ENCODE data around the gene WIPF2. TPM values are rescaled to one million over a fixed set of nuclear protein-coding genes. Genes with fewer than 3 reads are reported as not detected.

WIPF2 gene
- total and polyA plus RNA-seq, 2 donors from 2014 or later, result 9.9 to 36.4 TPM

DNA sequence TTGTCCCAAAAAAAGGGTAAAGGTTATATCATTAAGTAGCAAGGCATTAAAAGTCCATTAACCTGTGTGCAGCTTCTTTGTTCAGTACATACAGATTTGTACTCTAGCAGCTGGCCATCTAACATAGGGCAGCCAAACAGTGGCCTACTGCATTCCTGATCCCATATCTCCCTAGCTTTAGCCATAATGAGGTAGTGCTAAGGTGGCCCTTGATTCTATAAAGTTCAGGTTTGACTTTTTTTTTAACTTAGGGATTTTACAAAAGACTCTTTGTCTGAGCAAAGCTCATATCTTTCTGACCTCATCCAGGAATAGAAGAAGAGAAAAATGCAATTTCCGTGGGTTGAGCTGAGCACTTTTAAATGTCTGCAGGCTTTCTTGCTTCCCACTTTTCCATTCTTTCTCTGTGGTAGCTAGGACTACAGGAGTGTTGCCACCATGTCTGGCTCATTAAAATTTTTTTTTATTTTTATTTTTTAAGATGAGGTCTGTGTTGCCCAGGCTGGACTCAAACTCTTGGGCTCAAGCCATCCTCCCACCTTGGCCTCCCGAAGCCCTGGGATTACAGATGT, 49.1 kb downstream of the WIPF2 start:
- Histone ChIP-seq H3K4me3 (ENCODE audit: low read length in 3 of 3) (no peak overlapping the region), H3K4me1 (ENCODE audit: control insufficient read depth in 2 of 3, insufficient read depth in 2 of 3, low read depth in 1 of 3, low read length in 3 of 3) (no peaks in the 10 kb centered on the region), H3K27ac (ENCODE audit: low read depth in 2 of 2, low read length in 2 of 2) (no peak overlapping the region), H3K9me3 (ENCODE audit: control insufficient read depth in 2 of 3, insufficient read depth in 1 of 3, low read length in 3 of 3) (no peaks in the 10 kb centered on the region), H3K9ac (ENCODE audit: low read length in 3 of 3) (no peak overlapping the region), H3K36me3 (ENCODE audit: control insufficient read depth in 2 of 3, insufficient read depth in 3 of 3, low read length in 3 of 3) (peaks cover 0 to 57% (median 20%) of the 10 kb centered on the region in 3 donors), H3K27me3 (ENCODE audit: control insufficient read depth, insufficient read depth, low read length) (no peaks in the 10 kb centered on the region)
- TF ChIP-seq, protein P1, sequence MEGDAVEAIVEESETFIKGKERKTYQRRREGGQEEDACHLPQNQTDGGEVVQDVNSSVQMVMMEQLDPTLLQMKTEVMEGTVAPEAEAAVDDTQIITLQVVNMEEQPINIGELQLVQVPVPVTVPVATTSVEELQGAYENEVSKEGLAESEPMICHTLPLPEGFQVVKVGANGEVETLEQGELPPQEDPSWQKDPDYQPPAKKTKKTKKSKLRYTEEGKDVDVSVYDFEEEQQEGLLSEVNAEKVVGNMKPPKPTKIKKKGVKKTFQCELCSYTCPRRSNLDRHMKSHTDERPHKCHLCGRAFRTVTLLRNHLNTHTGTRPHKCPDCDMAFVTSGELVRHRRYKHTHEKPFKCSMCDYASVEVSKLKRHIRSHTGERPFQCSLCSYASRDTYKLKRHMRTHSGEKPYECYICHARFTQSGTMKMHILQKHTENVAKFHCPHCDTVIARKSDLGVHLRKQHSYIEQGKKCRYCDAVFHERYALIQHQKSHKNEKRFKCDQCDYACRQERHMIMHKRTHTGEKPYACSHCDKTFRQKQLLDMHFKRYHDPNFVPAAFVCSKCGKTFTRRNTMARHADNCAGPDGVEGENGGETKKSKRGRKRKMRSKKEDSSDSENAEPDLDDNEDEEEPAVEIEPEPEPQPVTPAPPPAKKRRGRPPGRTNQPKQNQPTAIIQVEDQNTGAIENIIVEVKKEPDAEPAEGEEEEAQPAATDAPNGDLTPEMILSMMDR (IDR thresholded peaks at IDR 0.05; ENCODE audit: borderline replicate concordance, extremely low read depth, insufficient read depth), result no peak
- FAIRE-seq, result no peak
- intact Hi-C loops (cut with DNase I), result no loop called here
- no peak for DNase-seq

GRCh38 chr17:40278414-40278813, 59.3 kb downstream of the WIPF2 start:
- H3K36me3 ChIP-seq (ENCODE audit: control insufficient read depth in 2 of 3, insufficient read depth in 3 of 3, low read length in 3 of 3), result peaks cover 17 to 29% (median 20%) of the 10 kb centered on the region in 3 donors

DNA sequence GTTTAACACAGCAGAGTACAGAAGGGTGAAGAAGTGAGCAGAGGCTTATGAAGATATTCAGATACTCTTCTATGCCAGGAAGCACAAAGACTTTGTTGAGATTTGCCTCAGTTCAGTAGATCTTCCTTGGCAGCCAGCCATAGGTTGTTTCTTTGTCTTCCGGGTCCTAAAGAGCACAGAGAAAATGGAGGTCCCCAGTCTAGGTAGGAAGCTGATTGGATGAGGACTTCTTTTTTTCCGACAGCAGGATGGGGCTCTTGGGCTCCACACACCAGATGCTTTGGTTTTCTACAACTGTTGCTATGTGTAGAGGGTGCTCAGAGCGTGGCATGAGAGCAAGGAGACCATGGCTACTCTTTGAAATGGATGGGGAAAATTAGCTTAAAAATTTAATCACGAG, 60.3 kb downstream of the WIPF2 start:
- no peak overlapping the region for H3K9ac ChIP-seq (ENCODE audit: low read length in 3 of 3)
- intact Hi-C loops (cut with DNase I), result no loop called here
- no peak for FAIRE-seq

More at GRCh38 chr17:40278414-40278813, 59.3 kb downstream of the WIPF2 start:
- H3K27me3 ChIP-seq (ENCODE audit: control insufficient read depth, insufficient read depth, low read length), result no peaks in the 10 kb centered on the region
- H3K4me1 ChIP-seq (ENCODE audit: control insufficient read depth in 2 of 3, insufficient read depth in 2 of 3, low read depth in 1 of 3, low read length in 3 of 3), result no peaks in the 10 kb centered on the region
- intact Hi-C loops (cut with DNase I), result no loop called here
- TF ChIP-seq, protein P1 (IDR thresholded peaks at IDR 0.05; ENCODE audit: borderline replicate concordance, extremely low read depth, insufficient read depth), result no peak
- FAIRE-seq (no peak), DNase-seq (no peak)
- H3K9ac ChIP-seq (ENCODE audit: low read length in 3 of 3), result no peak overlapping the region
- no peaks in the 10 kb centered on the region for H3K9me3 ChIP-seq (ENCODE audit: control insufficient read depth in 2 of 3, insufficient read depth in 1 of 3, low read length in 3 of 3)
- H3K4me3 ChIP-seq (ENCODE audit: low read length in 3 of 3), result no peak overlapping the region
- no peak overlapping the region for H3K27ac ChIP-seq (ENCODE audit: low read depth in 2 of 2, low read length in 2 of 2)

More for the DNA sequence above, 60.3 kb downstream of the WIPF2 start:
- H3K36me3 ChIP-seq (ENCODE audit: control insufficient read depth in 2 of 3, insufficient read depth in 3 of 3, low read length in 3 of 3), result peaks cover 13 to 29% (median 14%) of the 10 kb centered on the region in 3 donors
- H3K4me1 ChIP-seq (ENCODE audit: control insufficient read depth in 2 of 3, insufficient read depth in 2 of 3, low read depth in 1 of 3, low read length in 3 of 3), result peaks cover 0 to 6% (median 4%) of the 10 kb centered on the region in 3 donors
- no peak overlapping the region for H3K4me3 ChIP-seq (ENCODE audit: low read length in 3 of 3)
- no peaks in the 10 kb centered on the region for H3K27me3 ChIP-seq (ENCODE audit: control insufficient read depth, insufficient read depth, low read length)
- no peak overlapping the region for H3K27ac ChIP-seq (ENCODE audit: low read depth in 2 of 2, low read length in 2 of 2)
- no peak for DNase-seq
- TF ChIP-seq, protein P1 (IDR thresholded peaks at IDR 0.05; ENCODE audit: borderline replicate concordance, extremely low read depth, insufficient read depth), result no peak
- H3K9me3 ChIP-seq (ENCODE audit: control insufficient read depth in 2 of 3, insufficient read depth in 1 of 3, low read length in 3 of 3), result no peaks in the 10 kb centered on the region
